GM12864 (cell line): ENCODE measurements around the gene GADD45G.

ENCODE experiments used
- DNase-seq: peaks from one replicate; pipeline ENCODE4 v3.0.0-alpha.2; 2011; ENCODE audit warnings: low read depth
- H3K4me3 ChIP-seq: 2 replicates; pipeline ENCODE4 v1.5.1; 2011; ENCODE audit warnings: mild to moderate bottlenecking, low read depth, low read length, control low read depth
- TF ChIP-seq, protein P1 (sequence below): IDR thresholded peaks from 2 replicates; pipeline ENCODE4 v1.5.1; 2011; ENCODE audit warnings: low read depth, mild to moderate bottlenecking, moderate library complexity, low read length, control low read depth, inconsistent platforms; ENCODE audit errors: missing control alignments

GADD45G gene

DNA sequence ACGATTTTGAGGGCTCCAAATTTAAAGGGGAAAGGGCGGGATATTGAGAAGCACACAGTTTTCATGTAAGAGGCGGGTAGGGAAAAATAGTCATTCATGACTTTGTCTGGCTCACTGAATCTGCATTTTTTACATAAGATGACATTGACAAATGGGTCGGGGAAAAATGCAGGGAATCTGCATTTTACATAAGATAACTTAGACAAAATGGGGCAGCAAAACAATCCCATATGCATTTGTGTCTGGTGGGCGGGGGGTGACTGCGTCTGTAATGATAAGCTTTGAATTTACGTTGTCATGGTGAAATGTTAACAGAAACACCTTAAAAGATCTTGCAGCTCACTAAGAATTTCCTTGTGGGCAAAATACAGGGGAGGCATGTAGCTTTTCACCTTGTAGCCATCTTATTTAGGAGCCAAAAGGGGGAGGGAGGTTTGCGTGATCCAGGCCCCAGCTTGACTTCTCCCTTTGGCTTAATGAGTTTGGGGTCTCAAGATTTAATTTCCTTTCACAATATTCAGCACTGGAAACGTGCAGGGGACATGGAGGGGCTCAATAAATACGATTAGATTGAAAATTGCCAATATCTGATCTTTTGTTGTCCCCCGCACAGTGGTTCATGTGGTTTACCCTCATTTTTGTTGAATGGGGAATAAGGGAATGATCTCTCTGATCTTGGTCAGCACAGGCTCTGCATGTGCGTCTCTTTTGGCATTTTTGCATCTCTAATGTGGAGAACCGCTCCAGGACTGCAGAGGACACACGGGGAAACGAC, 41.1 kb upstream of the GADD45G start:
- DNase-seq = no peak
- TF ChIP-seq, protein P1, sequence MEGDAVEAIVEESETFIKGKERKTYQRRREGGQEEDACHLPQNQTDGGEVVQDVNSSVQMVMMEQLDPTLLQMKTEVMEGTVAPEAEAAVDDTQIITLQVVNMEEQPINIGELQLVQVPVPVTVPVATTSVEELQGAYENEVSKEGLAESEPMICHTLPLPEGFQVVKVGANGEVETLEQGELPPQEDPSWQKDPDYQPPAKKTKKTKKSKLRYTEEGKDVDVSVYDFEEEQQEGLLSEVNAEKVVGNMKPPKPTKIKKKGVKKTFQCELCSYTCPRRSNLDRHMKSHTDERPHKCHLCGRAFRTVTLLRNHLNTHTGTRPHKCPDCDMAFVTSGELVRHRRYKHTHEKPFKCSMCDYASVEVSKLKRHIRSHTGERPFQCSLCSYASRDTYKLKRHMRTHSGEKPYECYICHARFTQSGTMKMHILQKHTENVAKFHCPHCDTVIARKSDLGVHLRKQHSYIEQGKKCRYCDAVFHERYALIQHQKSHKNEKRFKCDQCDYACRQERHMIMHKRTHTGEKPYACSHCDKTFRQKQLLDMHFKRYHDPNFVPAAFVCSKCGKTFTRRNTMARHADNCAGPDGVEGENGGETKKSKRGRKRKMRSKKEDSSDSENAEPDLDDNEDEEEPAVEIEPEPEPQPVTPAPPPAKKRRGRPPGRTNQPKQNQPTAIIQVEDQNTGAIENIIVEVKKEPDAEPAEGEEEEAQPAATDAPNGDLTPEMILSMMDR = no peak
- no peak overlapping the region for H3K4me3 ChIP-seq

DNA sequence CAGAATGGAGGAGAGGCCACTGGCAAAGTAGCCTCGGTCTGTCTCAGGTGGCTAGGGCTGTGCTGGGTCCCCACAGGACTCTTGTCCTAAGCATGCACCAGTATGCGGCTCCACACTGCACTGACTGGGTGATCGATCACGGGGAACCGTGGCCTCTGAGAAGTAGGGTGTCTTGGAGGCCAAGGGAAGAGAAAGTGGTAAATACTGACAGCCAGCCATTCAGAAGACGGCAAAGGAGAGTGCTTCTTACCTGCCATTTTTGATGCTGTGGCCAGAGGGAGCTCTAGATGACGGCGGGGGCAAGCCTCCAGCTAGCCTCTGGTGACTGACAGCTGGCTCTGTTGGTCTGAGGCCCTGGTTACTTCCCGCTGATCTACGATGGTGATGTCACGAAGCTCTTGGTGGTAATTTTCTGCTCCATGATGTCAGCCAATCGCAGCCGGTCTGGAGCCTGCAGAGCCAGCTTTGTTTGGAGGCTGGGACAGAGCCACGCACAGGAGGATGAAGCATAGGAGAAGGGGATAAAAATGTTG, 40.4 kb upstream of the GADD45G start:
- H3K4me3 ChIP-seq = no peak overlapping the region
- TF ChIP-seq, protein P1 = peak; percentile 58
- peak; percentile 37 for DNase-seq

GRCh38 chr9:89567649-89568048, 37.2 kb upstream of the GADD45G start:
- H3K4me3 ChIP-seq = no peak overlapping the region
- TF ChIP-seq, protein P1 = no peak
- no peak for DNase-seq

DNA sequence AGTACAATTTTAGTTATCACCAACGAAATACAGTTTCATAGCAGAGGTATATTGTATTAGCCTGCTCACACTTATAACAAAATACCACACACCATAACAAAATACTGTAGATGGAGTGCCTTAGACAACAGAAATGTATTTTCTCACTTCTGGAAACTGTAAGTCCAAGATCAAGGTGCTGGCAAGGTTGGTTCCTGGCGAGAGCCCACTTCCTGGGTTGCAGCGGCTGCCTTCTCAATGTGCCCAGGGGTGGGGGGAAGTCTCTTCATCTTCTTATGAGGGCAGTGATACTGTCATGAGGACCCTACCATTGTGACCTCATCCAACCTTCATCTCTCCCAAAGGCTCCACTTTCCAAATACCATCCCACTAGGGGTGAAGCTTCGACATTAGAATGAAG, 30.5 kb upstream of the GADD45G start:
- H3K4me3 ChIP-seq = no peak overlapping the region
- no peak for DNase-seq
- TF ChIP-seq, protein P1 = no peak

DNA sequence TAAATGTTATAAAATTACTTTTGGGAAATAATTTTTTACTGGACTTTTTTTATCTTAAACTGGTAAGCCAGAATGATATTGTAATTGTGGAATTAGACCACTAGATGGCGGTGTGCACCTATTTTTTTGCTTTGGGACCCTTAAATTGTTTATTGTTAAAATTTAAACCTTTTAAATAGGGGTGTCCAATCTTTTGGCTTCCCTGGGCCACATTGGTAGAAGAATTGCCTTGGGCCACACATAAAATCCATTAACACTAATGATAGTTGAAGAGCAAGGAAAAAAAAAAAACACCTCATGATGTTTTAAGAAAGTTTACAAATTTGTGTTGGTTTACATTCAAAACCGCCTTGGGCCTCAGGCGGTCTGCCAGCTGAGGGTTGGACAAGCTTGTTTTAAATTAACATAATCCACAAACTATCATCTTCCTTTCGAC, 28.4 kb upstream of the GADD45G start:
- no peak overlapping the region for H3K4me3 ChIP-seq
- DNase-seq = no peak
- TF ChIP-seq, protein P1 = peak; percentile 39

DNA sequence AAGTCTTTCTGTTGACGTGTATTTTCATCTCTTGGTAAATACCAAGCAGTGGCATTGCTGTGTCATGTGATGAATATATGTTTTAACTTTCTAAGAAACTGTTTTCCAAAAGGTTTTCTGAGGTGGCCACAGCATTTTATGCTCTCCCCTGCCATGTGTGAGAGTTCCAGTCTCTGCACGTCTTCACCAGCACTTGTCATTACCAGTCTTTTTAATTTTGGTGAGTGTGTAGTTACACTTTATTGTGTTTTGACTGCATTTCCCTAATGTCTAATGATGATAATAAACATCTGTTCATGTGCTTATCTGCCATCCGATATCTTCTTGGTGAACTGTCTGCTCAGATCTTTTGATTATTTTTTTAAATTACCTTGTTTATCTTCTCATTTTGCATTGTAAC, 27.4 kb upstream of the GADD45G start:
- TF ChIP-seq, protein P1 = no peak
- DNase-seq = no peak
- no peak overlapping the region for H3K4me3 ChIP-seq
